Trophoblast cell (in vitro differentiated cells and primary cell): ENCODE data around the gene LDAH.

Experiments
- DNase-seq, 2 donors: peaks; one replicate each; pipeline ENCODE4 v3.0.0-alpha.2; 2016
- H2AFZ ChIP-seq: 2 replicates; pipeline ENCODE4 v1.6.1; 2013; ENCODE audit warnings: low read length, moderate library complexity, mild to moderate bottlenecking; ENCODE audit not compliant: insufficient read depth, poor library complexity
- H2AK5ac ChIP-seq: 2 replicates; pipeline ENCODE4 v1.6.1; 2013; ENCODE audit warnings: mild to moderate bottlenecking, low read length
- H2BK120ac ChIP-seq: 2 replicates; pipeline ENCODE4 v1.6.1; 2013; ENCODE audit warnings: low read length, mild to moderate bottlenecking, moderate library complexity; ENCODE audit not compliant: insufficient read depth, poor library complexity
- H2BK12ac ChIP-seq: 2 replicates; pipeline ENCODE4 v1.6.1; 2013; ENCODE audit warnings: mild to moderate bottlenecking, low read length, moderate library complexity
- H2BK5ac ChIP-seq: 2 replicates; pipeline ENCODE4 v1.6.1; 2013; ENCODE audit warnings: low read length, low read depth, moderate library complexity, mild to moderate bottlenecking; ENCODE audit not compliant: poor library complexity
- H3K14ac ChIP-seq: 2 replicates; pipeline ENCODE4 v1.6.1; 2013; ENCODE audit warnings: mild to moderate bottlenecking, low read length
- H3K18ac ChIP-seq: 2 replicates; pipeline ENCODE4 v1.6.1; 2013; ENCODE audit warnings: mild to moderate bottlenecking, low read length
- H3K23ac ChIP-seq: 2 replicates; pipeline ENCODE4 v1.6.1; 2013; ENCODE audit warnings: low read length
- H3K27ac ChIP-seq: 2 replicates; pipeline ENCODE4 v1.5.1; 2013; ENCODE audit warnings: low read depth, mild to moderate bottlenecking, inconsistent platforms, low read length, moderate library complexity
- H3K27me3 ChIP-seq: 2 replicates; pipeline ENCODE4 v1.6.1; 2013; ENCODE audit warnings: inconsistent platforms, mild to moderate bottlenecking, low read length, moderate library complexity; ENCODE audit not compliant: insufficient read depth
- H3K36me3 ChIP-seq, 2 experiments: 1 replicate in 1 of 2; 2 replicates in 1 of 2; pipeline ENCODE4 v1.6.1; 2013; ENCODE audit warnings: low read length in 2 of 2, mild to moderate bottlenecking in 2 of 2, moderate library complexity in 1 of 2; ENCODE audit not compliant: insufficient read depth in 2 of 2, control insufficient read depth in 1 of 2
- H3K4ac ChIP-seq: 2 replicates; pipeline ENCODE4 v1.6.1; 2013; ENCODE audit warnings: low read depth, mild to moderate bottlenecking, low read length, moderate library complexity
- H3K4me1 ChIP-seq, 2 experiments: 1 replicate in 1 of 2; 2 replicates in 1 of 2; pipeline ENCODE4 v1.6.1; 2013; ENCODE audit warnings: low read length in 2 of 2, mild to moderate bottlenecking in 2 of 2, moderate library complexity in 1 of 2; ENCODE audit not compliant: insufficient read depth in 2 of 2, control insufficient read depth in 1 of 2
- H3K4me2 ChIP-seq: 2 replicates; pipeline ENCODE4 v1.6.1; 2013; ENCODE audit warnings: inconsistent platforms, mild to moderate bottlenecking, low read length, moderate library complexity
- H3K4me3 ChIP-seq: 2 replicates; pipeline ENCODE4 v1.5.1; 2013; ENCODE audit warnings: mild to moderate bottlenecking, low read depth, low read length, inconsistent platforms
- H3K79me1 ChIP-seq: one replicate; pipeline ENCODE4 v1.6.1; 2013; ENCODE audit warnings: low read length
- H3K79me2 ChIP-seq: 2 replicates; pipeline ENCODE4 v1.6.1; 2013; ENCODE audit warnings: low read length, mild to moderate bottlenecking; ENCODE audit not compliant: control insufficient read depth, insufficient read depth, poor library complexity
- H3K9ac ChIP-seq: 2 replicates; pipeline ENCODE4 v1.6.1; 2013; ENCODE audit warnings: mild to moderate bottlenecking, low read length
- H3K9me3 ChIP-seq: 2 replicates; pipeline ENCODE4 v1.6.1; 2013; ENCODE audit warnings: low read depth, mild to moderate bottlenecking, control low read depth, inconsistent platforms, low read length; ENCODE audit not compliant: insufficient read depth
- H4K12ac ChIP-seq: 2 replicates; pipeline ENCODE4 v1.6.1; 2013; ENCODE audit warnings: low read depth, mild to moderate bottlenecking, low read length, moderate library complexity
- H4K8ac ChIP-seq: 2 replicates; pipeline ENCODE4 v1.6.1; 2013; ENCODE audit warnings: low read depth, mild to moderate bottlenecking, low read length, moderate library complexity
- H4K91ac ChIP-seq: one replicate; pipeline ENCODE4 v1.6.1; 2013; ENCODE audit warnings: low read depth, mild to moderate bottlenecking, low read length, moderate library complexity
- WGBS: extraction: QIAGEN DNeasy Blood & Tissue Kit; methylation state at CpG from one replicate; pipeline ENCODE4 v1.1.7; 2013; ENCODE audit warnings: missing lambda C conversion rate; ENCODE audit not compliant: insufficient read length, insufficient coverage; ENCODE audit errors: extremely low coverage; 5-methylcytosine and 5-hydroxymethylcytosine counted together

The LDAH gene

DNA sequence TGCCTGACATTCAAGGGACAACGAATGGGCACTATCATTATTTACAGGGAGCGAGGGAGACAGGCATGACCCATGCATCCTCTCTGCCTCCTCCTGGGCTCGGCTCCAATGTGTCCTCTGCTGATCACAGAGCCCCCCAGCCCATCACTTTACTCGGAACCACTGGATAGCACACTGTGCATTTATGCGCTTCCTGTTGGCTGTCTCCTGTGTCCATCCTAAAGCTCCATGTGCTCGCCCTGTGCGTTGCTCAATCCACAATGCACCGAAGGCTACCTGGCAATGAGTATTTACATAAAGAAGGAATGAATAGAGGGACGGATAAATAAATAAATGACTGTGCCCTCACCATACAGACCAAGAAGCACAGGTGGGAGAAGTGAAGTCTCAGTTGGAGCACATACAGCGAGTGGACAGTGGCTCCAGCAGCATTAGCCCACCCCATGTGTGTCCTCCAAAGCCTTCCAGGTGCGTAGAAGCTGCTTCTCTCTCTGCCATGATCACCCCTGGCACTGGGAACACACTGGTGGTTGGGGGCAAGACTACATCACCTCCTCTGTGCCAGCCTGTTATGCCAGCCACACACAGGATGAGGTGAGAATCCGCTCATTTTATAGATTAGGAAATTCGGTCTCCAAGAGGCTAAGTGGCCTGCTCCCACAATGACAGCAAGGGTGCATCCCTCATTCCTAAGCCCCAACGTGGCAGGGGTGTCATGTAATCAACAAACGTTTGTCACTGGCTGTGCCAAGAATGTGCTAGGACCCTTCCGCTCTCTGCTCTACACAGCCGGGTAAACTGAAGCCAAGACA, 158.3 kb downstream of the LDAH start:
- DNase-seq: no peak
- Histone ChIP-seq H2BK120ac (no peak overlapping the region), H3K18ac (no peak overlapping the region), H2AFZ (no peak overlapping the region), H3K4me2 (no peak overlapping the region), H2AK5ac (no peak overlapping the region), H3K4ac (no peak overlapping the region), H3K14ac (no peak overlapping the region), H4K91ac (no peak overlapping the region), H3K4me1 (peaks cover 5 to 13% of the 10 kb centered on the region in 2 experiments), H3K23ac (no peak overlapping the region), H3K9ac (no peak overlapping the region), H3K4me3 (no peak overlapping the region), H2BK12ac (no peak overlapping the region), H4K12ac (no peak overlapping the region), H3K9me3 (peaks cover 7% of the 10 kb centered on the region), H3K36me3 (no peaks in the 10 kb centered on the region), H3K27me3 (peaks cover 67% of the 10 kb centered on the region), H3K79me1 (no peaks in the 10 kb centered on the region), H4K8ac (no peak overlapping the region), H2BK5ac (no peak overlapping the region), H3K27ac (no peak overlapping the region), H3K79me2 (no peaks in the 10 kb centered on the region)
- no CpG with 5 or more reads among the region's 17 CpGs for WGBS

DNA sequence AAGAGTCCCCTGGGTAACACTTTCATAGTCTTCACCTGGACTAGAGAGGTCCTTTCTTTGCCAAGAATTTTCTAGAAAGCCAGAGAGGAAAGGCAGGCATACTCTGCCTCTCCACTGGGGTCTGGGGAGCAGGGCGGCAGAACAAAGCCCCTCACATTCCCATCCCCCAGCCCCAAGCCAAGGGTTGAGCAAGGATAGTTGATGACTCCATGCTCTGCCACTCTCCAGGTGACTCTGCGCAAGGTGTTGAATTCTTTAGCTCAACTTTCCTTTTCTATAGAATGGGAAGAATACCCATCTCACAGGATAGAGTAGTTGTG, 158.9 kb downstream of the LDAH start:
- no peak overlapping the region for H2AFZ ChIP-seq
- H2BK5ac ChIP-seq: no peak overlapping the region
- no peak overlapping the region for H3K4ac ChIP-seq
- H4K91ac ChIP-seq: no peak overlapping the region
- no peak for DNase-seq
- no peak overlapping the region for H3K23ac ChIP-seq
- H3K27me3 ChIP-seq: peaks cover 61% of the 10 kb centered on the region
- no peak overlapping the region for H2AK5ac ChIP-seq
- H3K4me2 ChIP-seq: no peak overlapping the region
- no peaks in the 10 kb centered on the region for H3K79me2 ChIP-seq
- peaks cover 4% of the 10 kb centered on the region for H3K9me3 ChIP-seq
- no peak overlapping the region for H2BK120ac ChIP-seq
- no peak overlapping the region for H3K9ac ChIP-seq
- no peak overlapping the region for H3K18ac ChIP-seq
- no peak overlapping the region for H2BK12ac ChIP-seq
- H4K12ac ChIP-seq: no peak overlapping the region
- no peak overlapping the region for H3K14ac ChIP-seq
- H3K79me1 ChIP-seq: no peaks in the 10 kb centered on the region
- no CpG with 5 or more reads among the region's 2 CpGs for WGBS
- no peak overlapping the region for H3K27ac ChIP-seq
- no peaks in the 10 kb centered on the region for H3K36me3 ChIP-seq
- H4K8ac ChIP-seq: no peak overlapping the region
- H3K4me3 ChIP-seq: no peak overlapping the region
- H3K4me1 ChIP-seq: peaks cover 5 to 13% of the 10 kb centered on the region in 2 experiments

- no CpG with 5 or more reads among the region's 7 CpGs for WGBS
- H4K91ac ChIP-seq: no peak overlapping the region
Measured at GRCh38 chr2:20663196-20664070, 159.5 kb downstream of the LDAH start.

GRCh38 chr2:20662308-20662937, 160.5 kb downstream of the LDAH start:
- no peaks in the 10 kb centered on the region for H3K36me3 ChIP-seq
- H3K27ac ChIP-seq: no peak overlapping the region
- no peak overlapping the region for H4K8ac ChIP-seq
- no peak overlapping the region for H2AK5ac ChIP-seq
- peaks cover 4% of the 10 kb centered on the region for H3K9me3 ChIP-seq
- H2BK12ac ChIP-seq: no peak overlapping the region
- H3K79me1 ChIP-seq: no peaks in the 10 kb centered on the region
- H2BK5ac ChIP-seq: no peak overlapping the region
- H3K14ac ChIP-seq: no peak overlapping the region
- no peak overlapping the region for H4K91ac ChIP-seq
- H3K4me3 ChIP-seq: no peak overlapping the region
- no peak overlapping the region for H3K23ac ChIP-seq
- H3K79me2 ChIP-seq: no peaks in the 10 kb centered on the region
- no peak overlapping the region for H3K18ac ChIP-seq
- no peak overlapping the region for H4K12ac ChIP-seq
- H3K4me1 ChIP-seq: peaks cover 2 to 9% of the 10 kb centered on the region in 2 experiments
- no peak overlapping the region for H3K4ac ChIP-seq
- no peak overlapping the region for H2AFZ ChIP-seq
- no peak overlapping the region for H2BK120ac ChIP-seq
- DNase-seq: no peak
- H3K9ac ChIP-seq: no peak overlapping the region
- WGBS: no CpG with 5 or more reads among the region's 5 CpGs
- no peak overlapping the region for H3K4me2 ChIP-seq
- H3K27me3 ChIP-seq: peaks cover 45% of the 10 kb centered on the region

More at GRCh38 chr2:20663196-20664070, 159.5 kb downstream of the LDAH start:
- DNase-seq: no peak
- Histone ChIP-seq H3K4me2 (no peak overlapping the region), H2BK120ac (no peak overlapping the region), H3K9me3 (peaks cover 4% of the 10 kb centered on the region), H4K8ac (no peak overlapping the region), H3K4ac (no peak overlapping the region), H3K4me1 (peaks cover 5 to 13% of the 10 kb centered on the region in 2 experiments), H3K36me3 (no peaks in the 10 kb centered on the region), H4K12ac (no peak overlapping the region), H3K27ac (no peak overlapping the region), H2AFZ (no peak overlapping the region), H3K18ac (no peak overlapping the region), H3K14ac (no peak overlapping the region), H3K27me3 (peaks cover 55% of the 10 kb centered on the region), H3K79me1 (no peaks in the 10 kb centered on the region), H3K23ac (no peak overlapping the region), H3K9ac (no peak overlapping the region), H3K79me2 (no peaks in the 10 kb centered on the region), H2BK5ac (no peak overlapping the region), H3K4me3 (no peak overlapping the region), H2AK5ac (no peak overlapping the region), H2BK12ac (no peak overlapping the region)
